ENCODE results near the gene SYNE1. TPM values are rescaled to one million over a fixed set of nuclear protein-coding genes. Genes with fewer than 3 reads are reported as not detected.

The SYNE1 gene
- polyA plus RNA-seq, 1 experiment = 35.7 TPM

GRCh38 chr6:152099446-152100182, 537.5 kb downstream of the SYNE1 start:
- CTCF ChIA-PET = interaction anchor here (0.9 to 2.4 kb wide), 4 partner anchors 10 to 334 kb away, joined by 3 to 16 read pairs (median 7); no protein-coding TSS in a partner anchor
- Histone ChIP-seq H3K27me3 (ENCODE audit: control insufficient read depth, insufficient read depth, low read length) (no peaks in the 10 kb centered on the region), H3K4me3 (ENCODE audit: low read depth, low read length) (no peak overlapping the region), H3K27ac (ENCODE audit: low read depth, low read length) (peak overlapping the region; percentile 34), H3K9me3 (ENCODE audit: control insufficient read depth, insufficient read depth, low read length) (peaks cover 5% of the 10 kb centered on the region)
- no peak for DNase-seq (ENCODE audit: low read depth, low spot score)
- TF ChIP-seq CTCF (IDR thresholded peaks at IDR 0.05; ENCODE audit: low read depth, low read length) = no peak
- POLR2A ChIA-PET = interaction anchor here (1.0 kb wide), 2 partner anchors 11 to 62 kb away, joined by 3 to 9 read pairs; no protein-coding TSS in a partner anchor

- CTCF ChIA-PET = interaction anchor here (1.8 to 2.4 kb wide), 2 partner anchors 26 to 334 kb away, joined by 10 to 16 read pairs; no protein-coding TSS in a partner anchor
- no peak for TF ChIP-seq CTCF (IDR thresholded peaks at IDR 0.05; ENCODE audit: low read depth, low read length)
- no peaks in the 10 kb centered on the region for H3K27me3 ChIP-seq (ENCODE audit: control insufficient read depth, insufficient read depth, low read length)
- POLR2A ChIA-PET = interaction anchor here (1.0 kb wide), 1 partner anchor 12 kb away, joined by 3 read pairs; no protein-coding TSS in a partner anchor
- peaks cover 5% of the 10 kb centered on the region for H3K9me3 ChIP-seq (ENCODE audit: control insufficient read depth, insufficient read depth, low read length)
- no peak for DNase-seq (ENCODE audit: low read depth, low spot score)
- no peak overlapping the region for H3K4me3 ChIP-seq (ENCODE audit: low read depth, low read length)
- no peak overlapping the region for H3K27ac ChIP-seq (ENCODE audit: low read depth, low read length)
Observed at GRCh38 chr6:152098683-152099082, 538.5 kb downstream of the SYNE1 start.

GRCh38 chr6:152096863-152097496, 540.2 kb downstream of the SYNE1 start:
- Histone ChIP-seq H3K4me3 (ENCODE audit: low read depth, low read length) (no peak overlapping the region), H3K9me3 (ENCODE audit: control insufficient read depth, insufficient read depth, low read length) (peaks cover 5% of the 10 kb centered on the region), H3K27me3 (ENCODE audit: control insufficient read depth, insufficient read depth, low read length) (no peaks in the 10 kb centered on the region), H3K27ac (ENCODE audit: low read depth, low read length) (peak overlapping the region; percentile 94)
- peak; percentile 39; the same call in 1 of the 2 replicates for TF ChIP-seq CTCF (IDR thresholded peaks at IDR 0.05; ENCODE audit: low read depth, low read length)
- POLR2A ChIA-PET = interaction anchor here (0.7 kb wide), 1 partner anchor 345 kb away, joined by 3 read pairs; no protein-coding TSS in a partner anchor
- DNase-seq (ENCODE audit: low read depth, low spot score) = peak; percentile 79
- CTCF ChIA-PET = interaction anchor here (0.5 to 4.2 kb wide), 4 partner anchors 13 to 331 kb away, joined by 3 to 41 read pairs (median 8); no protein-coding TSS in a partner anchor

- TF ChIP-seq CTCF (IDR thresholded peaks at IDR 0.05; ENCODE audit: low read depth, low read length) = no peak
- Histone ChIP-seq H3K9me3 (ENCODE audit: control insufficient read depth, insufficient read depth, low read length) (peaks cover 5% of the 10 kb centered on the region), H3K27ac (ENCODE audit: low read depth, low read length) (peak overlapping the region; percentile 89), H3K4me3 (ENCODE audit: low read depth, low read length) (no peak overlapping the region), H3K27me3 (ENCODE audit: control insufficient read depth, insufficient read depth, low read length) (no peaks in the 10 kb centered on the region)
- peak; percentile 98 for DNase-seq (ENCODE audit: low read depth, low spot score)
- CTCF ChIA-PET = interaction anchor here (2.2 to 4.2 kb wide), 2 partner anchors 31 to 330 kb away, joined by 6 to 41 read pairs; no protein-coding TSS in a partner anchor
- POLR2A ChIA-PET = interaction anchor here (1.0 kb wide), 1 partner anchor 8 kb away, joined by 3 read pairs; no protein-coding TSS in a partner anchor
Observed at GRCh38 chr6:152094992-152095592, 542.1 kb downstream of the SYNE1 start.
